HepG2 (cell line): ENCODE data around the gene MAN2B2. TPM values are rescaled to one million over a fixed set of nuclear protein-coding genes. Genes with fewer than 3 reads are reported as not detected.

Source experiments
- ATAC-seq: fragments of 200-7000 bp; cut with Tn5 transposase; 3 replicates; pipeline ENCODE4 v1.9.1; 2020; ENCODE audit warnings: mild to moderate bottlenecking, moderate library complexity
- BruUV-seq: library from RNA; stranded (reverse); fragments of 400-500 nt; replicated peaks from 2 replicates; lab custom pipeline; 2021; lab: Mats Ljungman, UMichigan
- CTCF ChIA-PET: fragments of 300-600 bp; formaldehyde crosslinking; extraction: SDS; loops from one replicate; lab custom pipeline; 2021; ENCODE audit warnings: low total read pairs, inconsistent platforms, low intra/inter-chr PET ratio; lab: Yijun Ruan, JAX
- POLR2A ChIA-PET: fragments of 350-600 bp; sonication (Branson Sonifier 250); formaldehyde crosslinking; loops from one replicate; lab custom pipeline; 2020; ENCODE audit warnings: antibody characterized with exemption, inconsistent platforms; lab: Yijun Ruan, JAX
- DNase-seq: peaks from one replicate; pipeline ENCODE4 v3.0.0-alpha.2; 2015; ENCODE audit warnings: low spot score
- FAIRE-seq: peaks from 3 replicates; lab custom pipeline; 2011; peaks lifted over from hg19 to GRCh38; lab: Jason Lieb, UNC
- H2AFZ ChIP-seq: one replicate; pipeline ENCODE4 v1.6.1; 2011; ENCODE audit warnings: low read length, inconsistent platforms
- H3K27ac ChIP-seq: fragments of 300-600 bp; 3 replicates; pipeline ENCODE4 v1.8.0; 2011; ENCODE audit warnings: mixed run types, mild to moderate bottlenecking, mixed read lengths, low read length, inconsistent platforms; ENCODE audit not compliant: insufficient read depth; ENCODE audit errors: extremely low read length
- H3K27me3 ChIP-seq, 2 experiments: fragments of 200-600 bp in 1 of 2; 2 replicates in 1 of 2; 3 replicates in 1 of 2; pipeline versions ENCODE4 v1.6.0 to v1.8.0; 2011; ENCODE audit warnings: low read length in 2 of 2, mild to moderate bottlenecking in 2 of 2, moderate library complexity in 2 of 2, inconsistent platforms in 1 of 2; ENCODE audit not compliant: insufficient read depth in 2 of 2, control insufficient read depth in 1 of 2
- H3K36me3 ChIP-seq, 2 experiments: fragments of 200-600 bp in 1 of 2; replicated peaks in 1 of 2; 2 replicates in 1 of 2; 3 replicates in 1 of 2; pipeline versions ENCODE4 v1.5.1 to v1.8.0; 2011; ENCODE audit warnings: low read length in 2 of 2, inconsistent platforms in 1 of 2; ENCODE audit not compliant: insufficient read depth in 2 of 2, control insufficient read depth in 1 of 2
- H3K4me1 ChIP-seq: 2 replicates; pipeline ENCODE4 v1.5.1; 2012; ENCODE audit warnings: low read length, inconsistent platforms; ENCODE audit not compliant: insufficient read depth
- H3K4me2 ChIP-seq: 2 replicates; pipeline ENCODE4 v1.6.0; 2011; ENCODE audit warnings: low read depth, low read length, inconsistent platforms
- H3K4me3 ChIP-seq, 3 experiments: fragments of 200-600 bp in 1 of 3; sonication (generic), shearing (Covaris generic) in 1 of 3; replicated peaks in 1 of 3; 2 replicates each; pipeline ENCODE4 v1.5.1; 2011 to 2016; ENCODE audit warnings: low read length in 3 of 3, inconsistent platforms in 2 of 3, low read depth in 2 of 3, mild to moderate bottlenecking in 2 of 3, control low read depth in 1 of 3, mixed read lengths in 1 of 3; ENCODE audit not compliant: insufficient read depth in 1 of 3
- H3K79me2 ChIP-seq: one replicate; pipeline ENCODE4 v1.6.1; 2011; ENCODE audit warnings: low read length, inconsistent platforms; ENCODE audit not compliant: insufficient read depth
- H3K9ac ChIP-seq: 2 replicates; pipeline ENCODE4 v1.6.0; 2011; ENCODE audit warnings: mild to moderate bottlenecking, low read depth, low read length, inconsistent platforms; ENCODE audit not compliant: insufficient read depth
- H3K9me3 ChIP-seq: 2 replicates; pipeline ENCODE4 v1.5.1; 2012; ENCODE audit warnings: mild to moderate bottlenecking, low read length
- H4K20me1 ChIP-seq: 2 replicates; pipeline ENCODE4 v1.6.0; 2011; ENCODE audit warnings: inconsistent platforms, mild to moderate bottlenecking, low read length, moderate library complexity; ENCODE audit not compliant: insufficient read depth
- CHCHD3 ChIP-seq: sonication (generic); formaldehyde crosslinking; IDR thresholded peaks from 2 replicates; pipeline ENCODE4 v1.8.0; 2022; ENCODE audit warnings: mild to moderate bottlenecking, missing genetic modification reagents, moderate library complexity
- DPF2 ChIP-seq: sonication (generic); formaldehyde crosslinking; IDR thresholded peaks from 2 replicates; pipeline ENCODE4 v1.4.0; 2020; ENCODE audit warnings: mild to moderate bottlenecking, low read depth, missing genetic modification reagents, borderline replicate concordance
- FOXM1 ChIP-seq: sonication (generic); formaldehyde crosslinking; IDR thresholded peaks from 2 replicates; pipeline ENCODE4 v1.5.0; 2020; ENCODE audit warnings: missing genetic modification reagents
- KLF12 ChIP-seq: sonication (generic); formaldehyde crosslinking; IDR thresholded peaks from 2 replicates; pipeline ENCODE4 v1.4.0; 2020; ENCODE audit warnings: missing genetic modification reagents, borderline replicate concordance
- ZFP90 ChIP-seq: sonication (generic); formaldehyde crosslinking; IDR thresholded peaks from 2 replicates; pipeline ENCODE4 v1.8.0; 2022; ENCODE audit warnings: missing genetic modification reagents, mild to moderate bottlenecking, inconsistent platforms, borderline replicate concordance
- ZNF768 ChIP-seq: sonication (generic); formaldehyde crosslinking; IDR thresholded peaks from 2 replicates; pipeline ENCODE4 v1.4.0; 2020; ENCODE audit warnings: missing genetic modification reagents
- WGBS: methylation state at CpG from one replicate; pipeline ENCODE4 v1.1.6; 2017; ENCODE audit warnings: low lambda C conversion rate; 5-methylcytosine and 5-hydroxymethylcytosine counted together
- in situ Hi-C: cut with HindIII; loops from 2 replicates; pipeline ENCODE4 v1.10.0; 2017; ENCODE audit warnings: low pct_unique_long_range_greater_than_20kb; ENCODE audit not compliant: extremely low pct_ligation_motif_present
- intact Hi-C: fragments of 100-400 bp; cut with micrococcal nuclease; formaldehyde crosslinking; loops from one replicate; pipeline ENCODE4 v1.10.0; 2022; ENCODE audit not compliant: unreplicated experiment
- polyA plus RNA-seq, 8 experiments: library from polyadenylated mRNA; depleted of rRNA in 3 of 8; stranded (reverse) in 7 of 8; unstranded in 1 of 8; fragments of >200 nt; fragmentation: Illumina TruSeq in 4 of 8; extraction: Trizol in 4 of 8; gene quantifications; 2 replicates each; pipeline versions ENCODE4 v1.2.1 to v1.2.3, GENCODE V29; 2011 to 2016; ENCODE audit warnings: low read depth in 4 of 8, missing spikeins in 1 of 8, mixed read lengths in 1 of 8; ENCODE audit not compliant: insufficient read depth in 1 of 8
- total RNA-seq, 5 experiments: library from RNA; depleted of rRNA; stranded (reverse); fragments of >200 nt; fragmentation: Illumina TruSeq; extraction: Trizol; gene quantifications; 2 replicates each; pipeline ENCODE4 v1.2.3, GENCODE V29; 2016; ENCODE audit warnings: low read depth in 1 of 5
- TF ChIP-seq, protein P1 (sequence below): fragments of 450-650 bp; IDR thresholded peaks from 2 replicates; pipeline ENCODE4 v1.6.1; 2016
- TF ChIP-seq, protein P2 (sequence below): sonication (generic); formaldehyde crosslinking; conservative IDR thresholded peaks from 2 replicates; pipeline ENCODE4 v1.8.0; 2022; ENCODE audit warnings: low read depth, missing genetic modification reagents

Gene MAN2B2
- total and polyA plus RNA-seq, 2 of the 13 experiments (the other 11 are each of a cell fraction or from before 2014, with no cell fraction given) = 4.8 to 5.4 TPM

DNA sequence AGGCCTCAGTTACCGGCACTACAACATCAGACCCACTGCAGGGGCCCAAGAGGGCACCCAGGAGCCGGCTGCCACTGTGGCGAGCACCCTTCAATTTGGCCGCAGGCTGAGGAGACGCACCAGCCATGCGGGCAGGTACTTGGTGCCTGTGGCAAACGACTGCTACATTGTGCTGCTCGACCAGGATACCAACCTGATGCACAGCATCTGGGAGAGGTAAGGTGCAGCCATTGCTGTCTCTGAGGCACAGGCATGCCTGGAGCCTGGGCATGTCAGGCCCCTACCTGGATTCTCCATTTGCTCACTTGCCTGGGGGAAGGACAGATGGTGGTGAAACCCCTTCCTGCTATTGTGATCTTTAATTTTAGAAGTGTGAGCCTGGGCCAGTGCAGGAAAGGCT lies 30.1 kb downstream of the MAN2B2 start:
- no peak overlapping the region for H2AFZ ChIP-seq
- no peaks in the 10 kb centered on the region for H3K79me2 ChIP-seq
- no peak overlapping the region for H3K4me2 ChIP-seq
- FAIRE-seq (no peak), DNase-seq (no peak), ATAC-seq (no peak)
- H4K20me1 ChIP-seq = no peaks in the 10 kb centered on the region
- H3K9me3 ChIP-seq = peaks cover 4% of the 10 kb centered on the region; the same call in 1 of the 2 replicates
- intact Hi-C loops = no loop called here
- H3K27me3 ChIP-seq = no peaks in the 10 kb centered on the region
- H3K27ac ChIP-seq = no peak overlapping the region
- WGBS = no CpG with 5 or more reads among the region's 8 CpGs
- peak; percentile 78; the same call in 1 of the 2 replicates for TF ChIP-seq ZNF768 (CRISPR knock-in tag)
- TF ChIP-seq CHCHD3 (CRISPR knock-in tag) = no peak
- TF ChIP-seq ZFP90 (CRISPR knock-in tag) = peak; percentile 100
- TF ChIP-seq, protein P1, sequence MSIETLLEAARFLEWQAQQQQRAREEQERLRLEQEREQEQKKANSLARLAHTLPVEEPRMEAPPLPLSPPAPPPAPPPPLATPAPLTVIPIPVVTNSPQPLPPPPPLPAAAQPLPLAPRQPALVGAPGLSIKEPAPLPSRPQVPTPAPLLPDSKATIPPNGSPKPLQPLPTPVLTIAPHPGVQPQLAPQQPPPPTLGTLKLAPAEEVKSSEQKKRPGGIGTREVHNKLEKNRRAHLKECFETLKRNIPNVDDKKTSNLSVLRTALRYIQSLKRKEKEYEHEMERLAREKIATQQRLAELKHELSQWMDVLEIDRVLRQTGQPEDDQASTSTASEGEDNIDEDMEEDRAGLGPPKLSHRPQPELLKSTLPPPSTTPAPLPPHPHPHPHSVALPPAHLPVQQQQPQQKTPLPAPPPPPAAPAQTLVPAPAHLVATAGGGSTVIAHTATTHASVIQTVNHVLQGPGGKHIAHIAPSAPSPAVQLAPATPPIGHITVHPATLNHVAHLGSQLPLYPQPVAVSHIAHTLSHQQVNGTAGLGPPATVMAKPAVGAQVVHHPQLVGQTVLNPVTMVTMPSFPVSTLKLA = no peak
- TF ChIP-seq, protein P2, sequence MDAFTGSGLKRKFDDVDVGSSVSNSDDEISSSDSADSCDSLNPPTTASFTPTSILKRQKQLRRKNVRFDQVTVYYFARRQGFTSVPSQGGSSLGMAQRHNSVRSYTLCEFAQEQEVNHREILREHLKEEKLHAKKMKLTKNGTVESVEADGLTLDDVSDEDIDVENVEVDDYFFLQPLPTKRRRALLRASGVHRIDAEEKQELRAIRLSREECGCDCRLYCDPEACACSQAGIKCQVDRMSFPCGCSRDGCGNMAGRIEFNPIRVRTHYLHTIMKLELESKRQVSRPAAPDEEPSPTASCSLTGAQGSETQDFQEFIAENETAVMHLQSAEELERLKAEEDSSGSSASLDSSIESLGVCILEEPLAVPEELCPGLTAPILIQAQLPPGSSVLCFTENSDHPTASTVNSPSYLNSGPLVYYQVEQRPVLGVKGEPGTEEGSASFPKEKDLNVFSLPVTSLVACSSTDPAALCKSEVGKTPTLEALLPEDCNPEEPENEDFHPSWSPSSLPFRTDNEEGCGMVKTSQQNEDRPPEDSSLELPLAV (CRISPR knock-in tag) = no peak
- TF ChIP-seq DPF2 = no peak
- TF ChIP-seq FOXM1 (CRISPR knock-in tag) = no peak
- no peak for TF ChIP-seq KLF12 (CRISPR knock-in tag)
- H3K4me3 ChIP-seq = no peak overlapping the region
- ChIA-PET POLR2A (no interaction called here), CTCF (no interaction called here)
- peaks cover 20% of the 10 kb centered on the region for H3K4me1 ChIP-seq
- in situ Hi-C loops = no loop called here
- peaks cover 0 to 11% of the 10 kb centered on the region in 2 experiments; a peak in 1 of 5 replicates for H3K36me3 ChIP-seq
- H3K9ac ChIP-seq = no peak overlapping the region
- BruUV-seq = no TSS peak
